Measurements from ENCODE around the gene SHC2. TPM values are rescaled to one million over a fixed set of nuclear protein-coding genes. Genes with fewer than 3 reads are reported as not detected.

Gene SHC2
- total and polyA plus RNA-seq, 9 donors = 0.62 to 40.7 (median 15.4) TPM

GRCh38 chr19:442085-442484 is 18.7 kb downstream of the SHC2 start:
- DNase-seq = no peak
- peaks cover 2% of the 10 kb centered on the region for H3K4me1 ChIP-seq (ENCODE audit: insufficient read depth)
- H3K36me3 ChIP-seq = no peaks in the 10 kb centered on the region
- H3K27me3 ChIP-seq = no peaks in the 10 kb centered on the region
- 81 to 95% (median 89%) methylated on average over 2 of the region's 2 CpGs for WGBS, 3 donors
- no peak overlapping the region for H3K4me3 ChIP-seq
- TF ChIP-seq EP300 (IDR thresholded peaks at IDR 0.05) (no peak), POLR2A (IDR thresholded peaks at IDR 0.05) (no peak), CTCF (IDR thresholded peaks at IDR 0.05) (no peak)
- H3K27ac ChIP-seq = no peak overlapping the region
- intact Hi-C loops (cut with DNase I) = no loop called here
- H3K9me3 ChIP-seq = no peaks in the 10 kb centered on the region

- WGBS, 3 donors = 29 to 72% (median 38%) methylated on average over 23 of the region's 23 CpGs
- H3K36me3 ChIP-seq = no peaks in the 10 kb centered on the region
Observed at GRCh38 chr19:441213-441836, 19.5 kb downstream of the SHC2 start.

GRCh38 chr19:440391-441212 is 20.2 kb downstream of the SHC2 start:
- TF ChIP-seq EP300 (IDR thresholded peaks at IDR 0.05) (no peak), CTCF (IDR thresholded peaks at IDR 0.05) (no peak), POLR2A (IDR thresholded peaks at IDR 0.05) (no peak)
- no peaks in the 10 kb centered on the region for H3K27me3 ChIP-seq
- intact Hi-C loops (cut with DNase I) = no loop called here
- H3K36me3 ChIP-seq = no peaks in the 10 kb centered on the region
- no peak for DNase-seq
- WGBS, 3 donors = 81 to 83% (median 82%) methylated on average over 47 to 48 of the region's 48 CpGs
- peaks cover 2% of the 10 kb centered on the region for H3K4me1 ChIP-seq (ENCODE audit: insufficient read depth)
- no peak overlapping the region for H3K27ac ChIP-seq
- no peaks in the 10 kb centered on the region for H3K9me3 ChIP-seq
- no peak overlapping the region for H3K4me3 ChIP-seq

More at GRCh38 chr19:441213-441836, 19.5 kb downstream of the SHC2 start:
- TF ChIP-seq EP300 (IDR thresholded peaks at IDR 0.05) (no peak), CTCF (IDR thresholded peaks at IDR 0.05) (no peak), POLR2A (IDR thresholded peaks at IDR 0.05) (no peak)
- DNase-seq = no peak
- no peaks in the 10 kb centered on the region for H3K27me3 ChIP-seq
- peaks cover 2% of the 10 kb centered on the region for H3K4me1 ChIP-seq (ENCODE audit: insufficient read depth)
- intact Hi-C loops (cut with DNase I) = no loop called here
- H3K4me3 ChIP-seq = no peak overlapping the region
- no peak overlapping the region for H3K27ac ChIP-seq
- no peaks in the 10 kb centered on the region for H3K9me3 ChIP-seq

- TF ChIP-seq CTCF (IDR thresholded peaks at IDR 0.05) (no peak), POLR2A (IDR thresholded peaks at IDR 0.05) (no peak), EP300 (IDR thresholded peaks at IDR 0.05) (no peak)
- WGBS, 3 donors = 80 to 84% (median 84%) methylated on average over 27 of the region's 27 CpGs
- no peak overlapping the region for H3K27ac ChIP-seq
- no peaks in the 10 kb centered on the region for H3K27me3 ChIP-seq
- peaks cover 2% of the 10 kb centered on the region for H3K4me1 ChIP-seq (ENCODE audit: insufficient read depth)
- no peaks in the 10 kb centered on the region for H3K36me3 ChIP-seq
- no peak for DNase-seq
- intact Hi-C loops (cut with DNase I) = no loop called here
- H3K4me3 ChIP-seq = no peak overlapping the region
- no peaks in the 10 kb centered on the region for H3K9me3 ChIP-seq
Observed at GRCh38 chr19:439167-439900, 21.5 kb downstream of the SHC2 start.
